GM10266 (cell line): Measurements from ENCODE around the gene PLOD2.

Experiments
- DNase-seq: peaks from one replicate; pipeline ENCODE4 v3.0.0; 2012; ENCODE audit errors: extremely low spot score
- TF ChIP-seq, protein P1 (sequence below): IDR thresholded peaks from 2 replicates; pipeline ENCODE4 v1.5.1; 2012; ENCODE audit warnings: mild to moderate bottlenecking, low read depth; ENCODE audit not compliant: control insufficient read depth, insufficient read depth; ENCODE audit errors: missing control alignments

PLOD2 gene

DNA sequence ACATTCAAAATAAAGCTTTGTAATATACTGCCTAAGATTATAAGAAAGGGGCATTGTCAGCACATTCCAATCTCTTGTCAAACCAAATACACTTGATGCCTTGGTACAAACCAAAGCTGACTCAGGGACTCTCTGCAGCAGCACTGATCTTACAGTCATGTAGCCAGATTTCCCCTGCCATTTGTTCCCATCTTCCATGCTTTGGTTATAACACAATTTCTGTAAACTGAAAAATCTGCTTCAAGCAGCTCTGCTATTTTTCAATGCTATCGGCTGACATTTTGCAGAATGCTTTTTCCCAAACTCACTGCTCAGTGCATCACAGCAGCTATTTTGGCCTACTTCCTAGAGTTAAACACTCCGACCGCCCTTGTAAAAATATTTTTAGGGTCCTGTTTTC, 18.2 kb downstream of the PLOD2 start:
- no peak for DNase-seq
- TF ChIP-seq, protein P1, sequence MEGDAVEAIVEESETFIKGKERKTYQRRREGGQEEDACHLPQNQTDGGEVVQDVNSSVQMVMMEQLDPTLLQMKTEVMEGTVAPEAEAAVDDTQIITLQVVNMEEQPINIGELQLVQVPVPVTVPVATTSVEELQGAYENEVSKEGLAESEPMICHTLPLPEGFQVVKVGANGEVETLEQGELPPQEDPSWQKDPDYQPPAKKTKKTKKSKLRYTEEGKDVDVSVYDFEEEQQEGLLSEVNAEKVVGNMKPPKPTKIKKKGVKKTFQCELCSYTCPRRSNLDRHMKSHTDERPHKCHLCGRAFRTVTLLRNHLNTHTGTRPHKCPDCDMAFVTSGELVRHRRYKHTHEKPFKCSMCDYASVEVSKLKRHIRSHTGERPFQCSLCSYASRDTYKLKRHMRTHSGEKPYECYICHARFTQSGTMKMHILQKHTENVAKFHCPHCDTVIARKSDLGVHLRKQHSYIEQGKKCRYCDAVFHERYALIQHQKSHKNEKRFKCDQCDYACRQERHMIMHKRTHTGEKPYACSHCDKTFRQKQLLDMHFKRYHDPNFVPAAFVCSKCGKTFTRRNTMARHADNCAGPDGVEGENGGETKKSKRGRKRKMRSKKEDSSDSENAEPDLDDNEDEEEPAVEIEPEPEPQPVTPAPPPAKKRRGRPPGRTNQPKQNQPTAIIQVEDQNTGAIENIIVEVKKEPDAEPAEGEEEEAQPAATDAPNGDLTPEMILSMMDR = no peak

DNA sequence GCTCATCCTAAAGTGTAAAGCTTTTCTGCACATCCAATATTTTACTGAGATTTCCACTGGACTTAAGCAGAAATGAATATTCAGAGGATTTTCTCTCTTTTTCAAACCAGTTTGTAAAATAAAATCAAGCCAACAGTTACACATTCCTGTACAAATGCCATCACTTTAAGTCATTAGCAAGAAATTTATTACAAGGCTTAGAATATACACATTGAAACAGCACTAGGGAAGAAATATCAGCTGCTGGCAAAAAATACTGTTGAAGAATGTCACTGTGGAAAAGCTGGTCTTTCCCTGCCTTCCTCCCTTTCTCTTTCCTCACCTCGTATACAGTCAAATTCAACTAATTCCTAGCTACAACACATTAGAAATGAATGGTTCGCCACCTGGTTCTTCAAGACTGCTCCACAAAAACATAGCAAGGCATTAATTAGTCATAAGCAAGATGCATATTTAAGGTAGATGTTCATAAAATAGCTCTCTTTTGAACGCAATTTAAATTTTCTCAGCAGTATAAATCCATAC, 21.3 kb downstream of the PLOD2 start:
- TF ChIP-seq, protein P1 = no peak
- no peak for DNase-seq

DNA sequence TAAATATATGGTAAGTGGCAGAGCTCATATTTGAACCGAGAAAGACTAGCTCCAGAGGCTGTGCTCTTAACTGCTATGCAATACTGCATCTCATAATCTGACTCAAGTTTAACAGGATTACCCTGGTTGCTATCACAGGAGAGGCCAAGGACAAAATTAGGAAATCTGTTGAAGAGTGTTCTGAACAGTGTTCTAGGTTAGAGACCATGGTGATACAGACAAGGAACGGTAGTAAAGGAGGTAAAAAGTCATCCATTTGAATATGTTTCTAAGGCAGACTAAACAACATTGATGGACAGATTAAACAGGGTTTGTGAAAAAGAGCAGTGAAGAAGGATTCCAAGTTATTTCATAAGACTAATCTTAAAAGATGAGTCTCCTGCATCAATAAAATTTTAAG, 22.1 kb downstream of the PLOD2 start:
- TF ChIP-seq, protein P1 = no peak
- DNase-seq = no peak

DNA sequence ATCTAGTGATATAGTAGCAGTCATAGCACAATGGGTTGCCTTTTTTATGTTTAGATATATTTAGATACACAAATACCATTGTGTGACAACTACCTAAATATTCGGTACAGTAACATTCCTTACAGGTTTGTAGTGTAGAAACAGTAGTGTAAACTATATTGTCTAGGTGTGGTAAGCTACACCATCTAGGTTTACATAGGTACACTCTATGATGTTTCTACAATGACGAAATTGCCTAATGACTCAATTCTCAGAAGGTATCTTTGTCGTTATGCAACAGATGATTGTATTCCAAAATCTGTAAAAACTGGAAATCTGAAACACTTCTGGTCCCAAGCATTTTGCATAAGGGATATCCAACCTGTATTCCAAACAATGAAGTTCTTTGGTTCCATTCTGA, 24.3 kb downstream of the PLOD2 start:
- no peak for DNase-seq
- TF ChIP-seq, protein P1 = no peak

DNA sequence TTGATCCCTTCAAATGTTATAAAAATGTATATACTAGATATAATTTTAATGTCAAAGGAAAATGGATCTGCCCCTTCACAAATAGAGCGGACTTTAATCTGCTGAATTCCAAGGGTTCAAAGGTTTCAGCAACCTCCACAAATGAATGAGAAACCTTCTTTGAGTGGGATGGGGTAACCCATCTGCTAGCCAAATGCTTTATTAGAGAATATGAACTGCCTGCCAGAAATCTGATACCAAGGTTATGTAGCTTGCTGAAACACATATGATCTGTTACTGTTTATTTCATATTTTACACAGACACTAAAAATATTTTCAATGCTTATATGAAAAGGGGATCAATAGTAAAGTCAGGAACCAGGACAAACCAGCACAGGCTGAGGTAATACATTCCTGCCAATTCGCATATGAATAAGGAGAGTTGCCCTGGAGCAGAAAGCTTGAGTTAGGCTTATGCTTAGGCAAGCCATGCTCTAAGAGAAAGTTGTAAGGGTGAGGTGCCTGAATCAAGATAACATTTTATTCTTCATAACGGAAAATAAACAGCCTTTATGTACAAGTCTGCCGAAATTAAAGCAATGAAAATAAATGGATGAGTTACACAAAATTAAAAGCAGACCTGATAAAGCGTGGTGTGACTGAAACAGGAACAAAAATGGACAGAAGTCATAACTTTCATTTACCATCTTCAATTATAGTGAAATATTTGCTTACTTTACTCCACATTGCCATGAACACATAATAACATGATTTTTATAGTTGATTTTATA, 26.5 kb downstream of the PLOD2 start:
- no peak for DNase-seq
- TF ChIP-seq, protein P1 = no peak

DNA sequence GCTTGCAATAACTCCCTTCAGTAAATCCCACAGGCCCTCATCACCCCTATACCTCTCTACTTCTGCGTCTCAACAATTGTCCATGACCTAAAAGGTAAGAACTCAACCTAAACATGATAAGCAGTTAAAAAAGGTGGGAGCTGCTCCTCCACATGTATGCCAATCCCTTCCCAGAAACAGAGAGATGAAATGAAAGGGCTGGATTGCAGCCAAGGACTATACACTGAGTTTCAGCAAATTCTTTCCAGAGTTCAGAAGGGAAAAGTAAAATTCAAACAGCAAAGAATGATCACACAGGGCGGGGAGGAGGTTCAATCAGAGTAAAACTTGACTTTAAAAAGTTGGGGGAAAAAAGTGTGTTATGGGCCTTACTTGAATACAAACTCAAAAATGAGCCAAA, 27.5 kb downstream of the PLOD2 start:
- no peak for DNase-seq
- TF ChIP-seq, protein P1 = no peak
